GM18873 (cell line): ENCODE data around the gene DYNC1I1.
A peak's percentile ranks its signal among the peaks of the same experiment; 100 is the strongest.

ENCODE experiments used
- ATAC-seq: cut with Tn5 transposase; IDR thresholded peaks from one replicate; pipeline ENCODE4 v1.9.1; 2021; ENCODE audit warnings: mild to moderate bottlenecking, moderate library complexity, moderate number of reproducible peaks; ENCODE audit not compliant: unreplicated experiment, low FRiP score

The DYNC1I1 gene

GRCh38 chr7:95772298-95772770 lies at the start of gene DYNC1I1:
Gene DYNC1I1 (plus strand): TSS chr7:95772554. CDS start chr7:95804730, 32,176 bp downstream.
- ATAC-seq = peak; percentile 81

- no peak for ATAC-seq
These were observed 48.7 kb upstream of the DYNC1I1 start for GRCh38 chr7:95723583-95724180.

DNA sequence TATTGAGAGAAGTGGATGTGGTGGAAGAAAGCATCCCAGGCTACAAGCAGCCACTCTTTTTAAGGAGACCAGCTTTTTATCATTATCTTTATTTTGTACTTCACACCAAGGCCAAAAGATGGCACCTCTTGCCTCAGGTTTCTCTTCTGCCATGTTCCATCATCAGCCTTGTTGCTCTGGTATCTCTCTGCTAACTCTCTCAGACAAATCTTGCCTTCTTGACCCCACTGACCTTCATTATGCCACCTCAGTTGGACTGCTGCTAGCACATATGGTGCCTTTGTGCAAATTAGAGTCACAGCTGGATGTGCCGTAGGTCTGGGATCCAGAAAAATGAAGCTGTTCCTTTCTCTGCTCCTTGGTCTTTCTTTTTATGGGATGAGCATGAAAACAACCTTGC lies 47.1 kb upstream of the DYNC1I1 start:
- no peak for ATAC-seq

- ATAC-seq = no peak
These were observed 41.7 kb upstream of the DYNC1I1 start for GRCh38 chr7:95730493-95731280.

GRCh38 chr7:95736635-95737034 lies 35.7 kb upstream of the DYNC1I1 start:
- no peak for ATAC-seq

DNA sequence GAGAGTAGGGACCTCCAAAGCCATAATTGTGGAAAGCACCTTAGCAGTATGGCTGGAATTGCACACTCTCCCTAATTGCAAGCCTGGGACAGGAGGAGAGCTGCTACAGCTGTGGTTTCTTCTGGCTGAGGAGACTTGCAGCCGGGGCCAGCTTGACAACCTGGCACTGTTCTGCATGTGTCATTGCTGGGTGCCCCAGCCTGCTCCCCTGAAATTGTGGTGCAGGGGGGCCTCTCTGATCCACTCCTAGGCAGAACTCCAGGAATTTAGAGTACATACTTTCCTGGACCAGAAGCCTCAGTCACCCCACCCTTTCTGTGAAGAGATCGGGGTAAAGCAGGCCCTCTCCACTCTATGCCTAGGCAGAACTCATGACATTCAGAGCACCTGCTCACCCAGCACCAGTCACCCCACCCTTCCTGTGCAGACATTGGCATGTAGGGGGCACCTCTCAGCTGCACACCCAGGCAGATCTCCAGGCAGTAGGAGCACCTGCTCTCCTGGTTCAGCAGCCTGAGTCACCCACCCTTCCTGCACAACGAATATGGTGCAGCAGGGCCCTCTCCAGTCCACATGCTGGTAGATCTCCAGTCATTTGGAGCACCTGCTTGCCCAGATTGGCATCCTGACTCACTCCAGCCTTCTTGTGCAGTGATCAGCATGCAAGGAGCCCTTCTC lies 34.4 kb upstream of the DYNC1I1 start:
- ATAC-seq = no peak

DNA sequence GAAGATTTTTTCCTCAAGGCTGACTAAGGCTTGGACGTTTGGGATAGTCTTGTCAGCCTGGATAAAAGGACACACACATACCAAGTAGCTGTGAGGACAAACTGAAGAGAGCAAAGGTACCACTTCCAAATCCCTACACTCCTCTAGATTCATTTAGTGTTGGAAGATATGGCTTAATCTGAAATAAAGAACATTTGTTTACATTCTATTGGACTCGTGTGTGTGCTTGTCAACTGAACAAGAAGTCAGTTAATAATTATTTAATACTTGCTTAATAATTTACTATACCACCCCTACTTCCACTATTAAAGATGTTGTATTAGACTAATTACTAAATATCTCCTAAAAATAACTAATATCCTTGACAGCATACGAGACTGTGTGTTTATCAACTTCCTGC lies 23.3 kb upstream of the DYNC1I1 start:
- no peak for ATAC-seq

GRCh38 chr7:95749515-95749914 lies 22.8 kb upstream of the DYNC1I1 start:
- no peak for ATAC-seq

GRCh38 chr7:95753440-95753839 lies 18.9 kb upstream of the DYNC1I1 start:
- no peak for ATAC-seq

- ATAC-seq = no peak
These were observed 16.9 kb upstream of the DYNC1I1 start for GRCh38 chr7:95755277-95755934.

- ATAC-seq = no peak
These were observed 14.2 kb upstream of the DYNC1I1 start for GRCh38 chr7:95758187-95758586.

DNA sequence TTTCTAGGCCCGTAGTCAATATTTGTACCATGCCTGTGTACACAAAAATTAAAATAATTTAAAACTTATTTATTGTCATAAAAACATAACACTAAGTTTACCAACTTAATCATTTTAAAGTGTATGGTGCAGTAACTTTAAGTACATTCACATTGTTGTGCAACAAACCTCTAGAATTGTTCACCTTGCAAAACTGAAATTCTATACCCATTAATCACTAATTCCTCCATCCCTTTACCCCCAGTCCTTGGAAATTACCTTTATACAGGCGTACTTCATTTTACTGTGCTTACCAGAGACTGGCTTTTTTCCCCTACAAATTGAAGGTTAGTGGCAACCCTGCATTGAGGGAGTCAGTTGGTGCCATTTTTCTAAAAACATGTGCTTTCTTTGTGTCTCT lies 6.3 kb upstream of the DYNC1I1 start:
- ATAC-seq = no peak

DNA sequence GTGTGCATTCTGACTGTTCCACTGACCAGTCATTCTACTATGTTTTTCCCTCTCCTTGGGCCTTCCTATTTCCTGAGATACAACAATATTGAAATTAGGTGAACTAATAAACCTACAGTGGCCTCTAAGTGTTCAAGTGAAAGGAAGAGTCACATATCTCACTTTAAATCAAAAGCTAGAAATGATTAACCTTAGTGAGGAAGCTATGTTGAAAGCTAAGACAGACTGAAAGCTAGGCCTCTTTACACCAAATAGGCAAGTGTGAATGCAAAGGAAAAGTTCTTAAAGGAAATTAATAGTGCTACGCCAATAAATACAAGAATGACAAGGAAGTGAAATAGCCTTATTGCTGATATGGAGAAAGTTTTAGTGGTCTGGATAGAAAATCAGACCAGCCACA lies 5.7 kb upstream of the DYNC1I1 start:
- no peak for ATAC-seq

DNA sequence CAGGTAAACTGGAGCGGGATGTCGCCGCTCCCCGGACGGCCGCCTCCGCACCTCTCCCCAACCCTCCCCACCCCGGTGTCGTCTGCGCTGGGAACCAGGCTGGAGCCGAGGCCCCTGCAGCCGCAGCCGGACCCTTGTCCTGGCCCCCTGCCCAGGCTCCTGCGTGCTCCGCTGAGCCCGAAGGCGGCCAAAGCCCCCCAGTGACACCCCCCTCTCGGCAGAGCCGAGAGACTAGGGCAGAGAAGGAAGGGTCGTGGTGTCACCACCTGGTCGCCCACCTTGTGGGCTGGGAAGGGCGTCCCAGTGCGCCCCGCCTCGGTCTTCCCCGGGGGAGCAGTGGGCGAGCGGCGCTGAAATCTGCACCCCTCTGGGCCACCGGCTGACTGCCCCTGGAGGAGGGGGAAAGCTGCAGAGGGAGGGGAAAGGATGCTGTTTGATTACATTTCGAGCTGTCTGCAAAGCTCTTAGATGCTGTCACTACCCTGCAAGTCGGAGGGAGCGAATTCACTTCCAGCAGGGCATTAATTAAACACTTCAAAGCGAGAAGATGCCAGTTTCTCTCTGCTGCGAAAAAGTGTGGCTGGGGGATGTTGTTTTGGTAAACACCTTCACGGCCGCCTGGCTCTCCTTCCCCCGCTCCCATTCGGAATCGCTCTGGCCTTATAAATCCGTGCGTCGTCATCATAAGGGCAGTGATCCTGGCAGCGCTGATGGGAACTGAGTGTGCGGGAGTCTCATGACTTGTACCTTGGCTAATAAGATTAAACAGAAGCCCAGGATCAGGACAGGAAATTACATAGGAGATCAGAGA lies 622 bp downstream of the DYNC1I1 start:
- no peak for ATAC-seq

DNA sequence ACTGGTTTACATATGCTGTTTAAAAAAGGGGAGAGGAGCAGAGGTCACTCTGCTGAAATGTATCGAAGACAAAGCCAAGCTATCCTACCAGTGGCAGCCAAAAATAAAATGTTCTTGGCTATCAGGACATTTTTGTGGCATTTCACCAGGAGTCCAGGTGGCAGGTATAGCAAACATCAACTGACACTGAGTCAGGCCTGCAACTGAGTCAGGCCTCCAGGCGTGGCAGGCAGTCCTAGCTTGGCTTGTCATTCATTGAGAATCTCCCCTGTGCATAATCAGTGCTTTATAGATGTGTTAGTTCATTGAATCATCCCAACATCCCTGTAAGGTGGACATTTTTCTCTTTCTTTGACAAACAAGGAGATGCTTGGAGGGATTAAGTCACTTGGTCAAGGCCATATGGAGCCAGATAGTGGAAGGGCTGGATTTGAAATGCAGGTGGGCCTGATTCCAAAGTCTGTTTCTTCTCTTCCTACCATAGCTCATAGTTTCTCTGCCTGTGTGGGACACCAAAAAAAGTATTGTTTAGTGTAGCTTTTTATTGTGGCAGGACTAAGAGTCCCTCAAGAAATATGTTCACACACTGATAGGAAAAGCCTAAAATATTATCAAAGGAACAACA lies 4.3 kb downstream of the DYNC1I1 start:
- no peak for ATAC-seq

- ATAC-seq = no peak
These were observed 4.9 kb downstream of the DYNC1I1 start for GRCh38 chr7:95777269-95777668.

- no peak for ATAC-seq
These were observed 8.3 kb downstream of the DYNC1I1 start for GRCh38 chr7:95780665-95781064.

DNA sequence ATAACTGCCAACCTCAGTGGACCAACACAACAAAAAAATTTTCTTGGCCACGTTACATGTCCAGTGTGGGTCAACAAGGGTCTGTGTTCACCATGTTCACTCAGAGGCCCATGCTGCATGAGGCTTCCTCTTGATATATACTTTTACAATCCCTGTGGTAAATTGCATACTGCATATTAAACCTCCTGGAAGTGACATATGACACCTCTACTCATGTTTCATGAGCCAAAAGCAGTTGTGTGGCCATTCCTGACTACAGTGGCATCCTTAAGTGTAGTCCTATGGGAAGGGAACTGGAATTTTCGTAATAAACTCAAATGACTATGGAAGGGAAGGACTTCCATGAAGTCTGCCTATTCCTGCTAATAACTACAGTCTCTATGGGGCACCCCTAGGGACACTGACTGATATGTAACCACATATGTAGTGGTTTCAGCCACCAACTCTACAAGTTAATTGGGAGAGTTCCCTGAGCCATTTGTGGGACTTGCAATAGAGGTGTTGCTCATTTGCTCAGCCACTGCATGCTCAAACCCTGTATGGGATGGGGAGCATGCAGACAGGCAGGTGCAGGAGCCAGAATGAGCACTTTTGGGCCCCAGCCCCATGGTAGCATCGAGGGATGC lies 9.7 kb downstream of the DYNC1I1 start:
- no peak for ATAC-seq

DNA sequence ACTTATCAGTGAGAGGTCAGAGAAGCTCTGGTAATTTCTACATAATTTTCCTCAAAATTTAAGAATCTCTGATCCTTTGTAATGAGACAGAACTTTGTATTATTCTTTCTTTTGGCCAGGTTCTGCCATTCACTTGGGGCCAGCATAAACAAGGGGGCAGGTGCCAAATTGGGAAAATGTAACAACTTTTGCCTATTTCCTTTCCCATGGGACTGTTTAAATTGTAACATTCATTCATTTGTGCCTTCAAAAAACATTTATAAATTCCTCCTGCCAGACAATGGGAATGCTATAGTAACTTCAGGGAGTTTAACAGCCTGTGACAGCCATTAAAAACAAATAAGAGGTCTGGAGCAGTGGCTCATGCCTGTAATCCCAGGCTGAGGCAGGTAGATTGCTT lies 12.4 kb downstream of the DYNC1I1 start:
- ATAC-seq = no peak
